Ishikawa (cell line): ENCODE results near the gene DOCK8.

Source experiments
- CEBPB ChIP-seq: IDR thresholded peaks from 2 replicates; pipeline ENCODE4 v1.6.1; 2012
- CREB1 ChIP-seq: IDR thresholded peaks from 2 replicates; pipeline ENCODE4 v1.6.1; 2012; ENCODE audit warnings: low read depth
- EP300 ChIP-seq: IDR thresholded peaks from 2 replicates; pipeline ENCODE4 v1.6.1; 2012; ENCODE audit warnings: borderline replicate concordance
- NFIC ChIP-seq: IDR thresholded peaks from 2 replicates; pipeline ENCODE4 v1.6.1; 2012
- RAD21 ChIP-seq: IDR thresholded peaks from 2 replicates; pipeline ENCODE4 v1.6.1; 2012; ENCODE audit warnings: low read depth
- TAF1 ChIP-seq: IDR thresholded peaks from 2 replicates; pipeline ENCODE4 v1.6.1; 2012; ENCODE audit warnings: low read depth, mild to moderate bottlenecking
- TCF12 ChIP-seq: IDR thresholded peaks from 2 replicates; pipeline ENCODE4 v1.6.1; 2012; ENCODE audit warnings: low read depth
- TEAD4 ChIP-seq: IDR thresholded peaks from 2 replicates; pipeline ENCODE4 v1.6.1; 2012
- YY1 ChIP-seq: IDR thresholded peaks from 2 replicates; pipeline ENCODE4 v1.6.1; 2012; ENCODE audit warnings: low read depth
- ZBTB7A ChIP-seq: IDR thresholded peaks from 2 replicates; pipeline ENCODE4 v1.6.1; 2012; ENCODE audit warnings: low read depth
- TF ChIP-seq, protein P1 (sequence below): IDR thresholded peaks from 2 replicates; pipeline ENCODE4 v1.6.1; 2012
- TF ChIP-seq, protein P2 (sequence below): IDR thresholded peaks from 2 replicates; pipeline ENCODE4 v1.6.1; 2012
- TF ChIP-seq, protein P3 (sequence below): IDR thresholded peaks from 2 replicates; pipeline ENCODE4 v1.6.1; 2012; ENCODE audit warnings: low read depth, mild to moderate bottlenecking

GRCh38 chr9:463455-464171 is 248.9 kb downstream of the DOCK8 start:
- TF ChIP-seq ZBTB7A: no peak
- TF ChIP-seq, protein P1, sequence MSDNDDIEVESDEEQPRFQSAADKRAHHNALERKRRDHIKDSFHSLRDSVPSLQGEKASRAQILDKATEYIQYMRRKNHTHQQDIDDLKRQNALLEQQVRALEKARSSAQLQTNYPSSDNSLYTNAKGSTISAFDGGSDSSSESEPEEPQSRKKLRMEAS: no peak
- no peak for TF ChIP-seq EP300
- no peak for TF ChIP-seq NFIC
- no peak for TF ChIP-seq RAD21
- no peak for TF ChIP-seq TAF1
- TF ChIP-seq, protein P2, sequence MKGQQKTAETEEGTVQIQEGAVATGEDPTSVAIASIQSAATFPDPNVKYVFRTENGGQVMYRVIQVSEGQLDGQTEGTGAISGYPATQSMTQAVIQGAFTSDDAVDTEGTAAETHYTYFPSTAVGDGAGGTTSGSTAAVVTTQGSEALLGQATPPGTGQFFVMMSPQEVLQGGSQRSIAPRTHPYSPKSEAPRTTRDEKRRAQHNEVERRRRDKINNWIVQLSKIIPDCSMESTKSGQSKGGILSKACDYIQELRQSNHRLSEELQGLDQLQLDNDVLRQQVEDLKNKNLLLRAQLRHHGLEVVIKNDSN: no peak
- TF ChIP-seq, protein P3, sequence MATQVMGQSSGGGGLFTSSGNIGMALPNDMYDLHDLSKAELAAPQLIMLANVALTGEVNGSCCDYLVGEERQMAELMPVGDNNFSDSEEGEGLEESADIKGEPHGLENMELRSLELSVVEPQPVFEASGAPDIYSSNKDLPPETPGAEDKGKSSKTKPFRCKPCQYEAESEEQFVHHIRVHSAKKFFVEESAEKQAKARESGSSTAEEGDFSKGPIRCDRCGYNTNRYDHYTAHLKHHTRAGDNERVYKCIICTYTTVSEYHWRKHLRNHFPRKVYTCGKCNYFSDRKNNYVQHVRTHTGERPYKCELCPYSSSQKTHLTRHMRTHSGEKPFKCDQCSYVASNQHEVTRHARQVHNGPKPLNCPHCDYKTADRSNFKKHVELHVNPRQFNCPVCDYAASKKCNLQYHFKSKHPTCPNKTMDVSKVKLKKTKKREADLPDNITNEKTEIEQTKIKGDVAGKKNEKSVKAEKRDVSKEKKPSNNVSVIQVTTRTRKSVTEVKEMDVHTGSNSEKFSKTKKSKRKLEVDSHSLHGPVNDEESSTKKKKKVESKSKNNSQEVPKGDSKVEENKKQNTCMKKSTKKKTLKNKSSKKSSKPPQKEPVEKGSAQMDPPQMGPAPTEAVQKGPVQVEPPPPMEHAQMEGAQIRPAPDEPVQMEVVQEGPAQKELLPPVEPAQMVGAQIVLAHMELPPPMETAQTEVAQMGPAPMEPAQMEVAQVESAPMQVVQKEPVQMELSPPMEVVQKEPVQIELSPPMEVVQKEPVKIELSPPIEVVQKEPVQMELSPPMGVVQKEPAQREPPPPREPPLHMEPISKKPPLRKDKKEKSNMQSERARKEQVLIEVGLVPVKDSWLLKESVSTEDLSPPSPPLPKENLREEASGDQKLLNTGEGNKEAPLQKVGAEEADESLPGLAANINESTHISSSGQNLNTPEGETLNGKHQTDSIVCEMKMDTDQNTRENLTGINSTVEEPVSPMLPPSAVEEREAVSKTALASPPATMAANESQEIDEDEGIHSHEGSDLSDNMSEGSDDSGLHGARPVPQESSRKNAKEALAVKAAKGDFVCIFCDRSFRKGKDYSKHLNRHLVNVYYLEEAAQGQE: no peak
- TF ChIP-seq YY1: no peak
- TF ChIP-seq TCF12: no peak
- TF ChIP-seq CEBPB: no peak
- no peak for TF ChIP-seq CREB1
- no peak for TF ChIP-seq TEAD4
